ENCODE measurements around the gene CTSL.

DNA sequence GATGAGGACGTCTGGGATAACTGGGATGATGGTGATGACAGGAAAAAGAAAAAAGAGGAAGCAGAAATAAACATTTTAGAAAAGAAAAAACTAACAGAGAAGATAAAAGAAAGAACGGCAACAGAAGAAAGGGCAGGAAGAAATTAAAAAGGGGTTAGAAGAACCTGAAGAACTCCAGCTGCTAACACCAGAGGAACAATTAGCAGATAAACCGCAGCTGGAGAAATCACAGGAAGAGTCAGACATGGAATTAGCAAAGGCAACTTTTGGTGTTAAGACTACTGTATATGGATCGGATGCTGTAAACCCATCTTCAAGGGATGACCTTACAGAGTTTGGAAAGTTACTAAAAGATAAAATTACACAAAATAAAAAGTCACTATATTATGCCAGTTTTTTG, 15.4 kb downstream of the CTSL start:
- TF ChIP-seq BHLHE40 (IDR thresholded peaks at IDR 0.05; ENCODE audit: borderline replicate concordance) (no peak), FOXM1 (IDR thresholded peaks at IDR 0.05; ENCODE audit: borderline replicate concordance) (no peak), TARDBP (IDR thresholded peaks at IDR 0.05) (no peak), ZNF384 (IDR thresholded peaks at IDR 0.05) (no peak), SP1 (IDR thresholded peaks at IDR 0.05) (no peak), LEF1 (IDR thresholded peaks at IDR 0.05; ENCODE audit: borderline replicate concordance) (no peak), ELF4 (IDR thresholded peaks at IDR 0.05) (no peak), L3MBTL2 (conservative IDR thresholded peaks at IDR 0.05) (no peak), FOXA1 (IDR thresholded peaks at IDR 0.05) (no peak), SUZ12 (IDR thresholded peaks at IDR 0.05) (no peak), HDGF (IDR thresholded peaks at IDR 0.05; ENCODE audit: borderline replicate concordance) (no peak), FOXK2 (IDR thresholded peaks at IDR 0.05) (no peak), CTBP1 (IDR thresholded peaks at IDR 0.05; ENCODE audit: borderline replicate concordance) (no peak), ARNT (IDR thresholded peaks at IDR 0.05) (no peak)
